Subcutaneous abdominal adipose tissue (tissue), 5 donors: ENCODE measurements around the gene CNTLN.
"Not testable (repeated sequence)": the region's sequence is repeated elsewhere in the genome, so short reads cannot be mapped to it uniquely, and the experiment has no call there.

Experiments used
- H3K27ac ChIP-seq: one replicate; pipeline ENCODE4 v1.7.0; 2013; ENCODE audit warnings: low read depth, mild to moderate bottlenecking, inconsistent platforms, low read length, moderate library complexity
- H3K27me3 ChIP-seq, 5 donors: one replicate each; pipeline ENCODE4 v1.7.0; 2013; ENCODE audit warnings: low read length in 5 of 5, inconsistent platforms in 1 of 5; ENCODE audit not compliant: control insufficient read depth in 5 of 5, insufficient read depth in 4 of 5
- H3K36me3 ChIP-seq, 5 donors: one replicate each; pipeline ENCODE4 v1.7.0; 2013; ENCODE audit warnings: low read length in 5 of 5; ENCODE audit not compliant: control insufficient read depth in 5 of 5, insufficient read depth in 5 of 5
- H3K4me1 ChIP-seq, 5 donors: one replicate each; pipeline ENCODE4 v1.7.0; 2013; ENCODE audit warnings: low read length in 5 of 5, mild to moderate bottlenecking in 3 of 5, moderate library complexity in 1 of 5; ENCODE audit not compliant: control insufficient read depth in 5 of 5, insufficient read depth in 5 of 5
- H3K4me3 ChIP-seq, 5 donors: one replicate each; pipeline ENCODE4 v1.7.0; 2013; ENCODE audit warnings: low read length in 5 of 5, low read depth in 1 of 5
- H3K9ac ChIP-seq, 5 donors: one replicate each; pipeline ENCODE4 v1.7.0; 2013; ENCODE audit warnings: low read length in 5 of 5, mild to moderate bottlenecking in 4 of 5, moderate library complexity in 3 of 5
- H3K9me3 ChIP-seq, 5 donors: one replicate each; pipeline ENCODE4 v1.7.0; 2013; ENCODE audit warnings: low read length in 5 of 5; ENCODE audit not compliant: control insufficient read depth in 5 of 5
- donor health status: healthy.
- donor health status: healthy.
- donor health status: healthy.
- donor health status: healthy.
- donor health status: healthy.

Gene CNTLN

GRCh38 chr9:17394881-17395510 is 260.2 kb downstream of the CNTLN start:
- no peaks in the 10 kb centered on the region for H3K4me1 ChIP-seq
- peaks cover 2 to 9% (median 4%) of the 10 kb centered on the region in 5 donors for H3K36me3 ChIP-seq
- no peaks in the 10 kb centered on the region for H3K9me3 ChIP-seq
- no peaks in the 10 kb centered on the region for H3K27me3 ChIP-seq
- no peak overlapping the region for H3K9ac ChIP-seq
- no peak overlapping the region for H3K27ac ChIP-seq
- H3K4me3 ChIP-seq = no peak overlapping the region

DNA sequence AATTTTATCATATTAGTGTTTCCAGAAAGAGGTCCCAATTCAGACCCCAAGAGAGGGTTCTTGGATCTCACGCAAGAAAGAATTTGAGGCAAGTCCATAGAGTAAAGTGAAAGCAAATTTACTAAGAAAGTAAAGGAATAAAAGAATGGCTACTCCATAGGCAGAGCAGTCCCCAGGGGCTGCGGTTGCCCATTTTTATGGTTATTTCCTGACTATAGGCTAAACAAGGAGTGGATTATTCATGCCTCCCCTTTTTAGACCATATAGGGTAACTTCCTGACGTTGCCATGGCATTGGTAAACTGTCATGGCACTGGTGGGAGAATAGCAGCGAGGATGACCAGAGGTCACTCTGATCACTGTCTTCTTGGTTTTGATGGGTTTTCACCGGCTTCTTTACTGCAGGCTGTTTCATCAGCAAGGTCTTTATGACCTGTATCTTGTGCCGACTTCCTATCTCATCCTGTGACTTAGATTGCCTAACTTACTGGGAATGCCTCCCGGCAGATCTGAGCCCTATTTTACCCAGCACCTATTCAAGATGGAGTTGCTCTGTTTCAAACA is 262.4 kb downstream of the CNTLN start:
- H3K36me3 ChIP-seq, H3K4me3 ChIP-seq, H3K27ac ChIP-seq, H3K9ac ChIP-seq, H3K27me3 ChIP-seq, H3K9me3 ChIP-seq, H3K4me1 ChIP-seq: not testable (repeated sequence)

- Histone ChIP-seq H3K4me1 (no peaks in the 10 kb centered on the region), H3K36me3 (peaks cover 2 to 9% (median 4%) of the 10 kb centered on the region in 5 donors), H3K9ac (no peak overlapping the region), H3K4me3 (no peak overlapping the region), H3K27me3 (no peaks in the 10 kb centered on the region), H3K27ac (no peak overlapping the region), H3K9me3 (no peaks in the 10 kb centered on the region)
These were observed 263.5 kb downstream of the CNTLN start for GRCh38 chr9:17398350-17398749.

DNA sequence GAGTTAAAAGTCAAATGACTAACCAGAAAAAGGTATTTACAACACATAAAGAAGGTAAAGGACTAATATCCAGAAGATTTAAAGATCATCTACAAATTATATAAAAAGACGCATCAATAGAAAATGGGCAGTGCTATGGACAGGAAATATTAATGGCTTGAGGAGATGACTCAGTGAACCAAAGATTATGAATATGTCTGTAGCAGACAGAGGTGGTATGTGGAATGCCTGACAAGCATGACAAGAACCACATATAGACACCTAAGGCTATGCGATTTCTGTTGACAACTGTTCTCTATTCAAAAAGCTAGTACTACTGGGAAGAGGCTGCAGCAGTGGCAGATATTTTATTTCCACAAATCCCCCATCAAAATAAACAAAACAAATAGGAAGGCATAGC is 267.0 kb downstream of the CNTLN start:
- Histone ChIP-seq H3K27ac (no peak overlapping the region), H3K36me3 (peaks cover 0 to 2% (median 0%) of the 10 kb centered on the region in 5 donors), H3K9me3 (no peaks in the 10 kb centered on the region), H3K27me3 (no peaks in the 10 kb centered on the region), H3K4me1 (no peaks in the 10 kb centered on the region), H3K4me3 (no peak overlapping the region), H3K9ac (no peak overlapping the region)

DNA sequence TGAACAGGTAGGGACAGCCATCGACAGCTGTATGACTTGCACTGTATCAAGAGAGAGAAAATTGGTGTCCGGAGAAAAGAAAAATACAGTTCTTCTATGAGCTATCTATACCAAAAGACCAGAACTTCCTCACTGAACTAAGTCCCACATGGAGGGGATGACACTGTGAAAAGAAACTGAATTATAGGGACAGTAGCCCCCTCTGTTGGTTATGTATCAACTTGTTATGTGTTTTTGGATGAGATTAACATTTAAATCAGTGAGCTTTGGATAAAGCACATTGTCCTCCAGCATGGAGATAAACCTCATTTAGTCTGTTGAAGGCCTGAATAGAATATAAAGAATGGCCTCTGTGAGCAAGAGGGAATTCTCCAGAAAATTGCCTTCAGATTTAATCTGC is 267.5 kb downstream of the CNTLN start:
- Histone ChIP-seq H3K27me3 (no peaks in the 10 kb centered on the region), H3K4me3 (no peak overlapping the region), H3K9ac (no peak overlapping the region), H3K27ac (no peak overlapping the region), H3K9me3 (no peaks in the 10 kb centered on the region), H3K36me3 (peaks cover 0 to 2% (median 0%) of the 10 kb centered on the region in 5 donors), H3K4me1 (no peaks in the 10 kb centered on the region)

DNA sequence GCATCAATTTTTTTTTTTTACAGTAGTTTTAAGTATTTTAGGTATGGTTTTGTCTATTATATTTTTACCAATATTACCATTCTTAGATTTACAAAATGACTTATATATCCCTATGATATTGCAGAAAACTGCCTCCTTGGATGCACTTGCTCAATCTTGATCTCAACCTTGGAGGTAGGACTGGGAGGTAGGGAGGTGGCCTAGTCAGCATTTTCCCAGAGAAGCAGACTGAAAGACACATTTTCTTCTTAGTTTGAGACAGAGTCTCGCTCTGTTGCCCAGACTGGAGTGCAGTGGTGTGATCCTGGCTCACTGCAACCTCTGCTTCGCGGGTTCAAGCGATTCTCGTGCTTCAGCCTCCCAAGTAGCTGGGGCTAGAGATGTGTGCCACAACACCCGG is 268.7 kb downstream of the CNTLN start:
- no peaks in the 10 kb centered on the region for H3K9me3 ChIP-seq
- H3K27me3 ChIP-seq = no peaks in the 10 kb centered on the region
- no peak overlapping the region for H3K27ac ChIP-seq
- H3K4me1 ChIP-seq = no peaks in the 10 kb centered on the region
- H3K9ac ChIP-seq = no peak overlapping the region
- H3K36me3 ChIP-seq = peaks cover 0 to 2% (median 0%) of the 10 kb centered on the region in 5 donors
- no peak overlapping the region for H3K4me3 ChIP-seq

- Histone ChIP-seq H3K9me3 (no peaks in the 10 kb centered on the region), H3K27me3 (no peaks in the 10 kb centered on the region), H3K4me1 (no peaks in the 10 kb centered on the region), H3K4me3 (no peak overlapping the region), H3K9ac (no peak overlapping the region), H3K27ac (no peak overlapping the region), H3K36me3 (peaks cover 0 to 7% (median 4%) of the 10 kb centered on the region in 5 donors)
These were observed 280.1 kb downstream of the CNTLN start for GRCh38 chr9:17414986-17415385.

GRCh38 chr9:17422994-17423680 is 288.3 kb downstream of the CNTLN start:
- Histone ChIP-seq H3K27ac (no peak overlapping the region), H3K9me3 (no peaks in the 10 kb centered on the region)

GRCh38 chr9:17423681-17424011 is 288.8 kb downstream of the CNTLN start:
- Histone ChIP-seq H3K4me3 (no peak overlapping the region), H3K36me3 (peaks cover 0 to 8% (median 4%) of the 10 kb centered on the region in 5 donors), H3K9me3 (no peaks in the 10 kb centered on the region), H3K4me1 (peaks cover 0 to 3% (median 0%) of the 10 kb centered on the region in 5 donors), H3K27ac (no peak overlapping the region), H3K9ac (no peak overlapping the region), H3K27me3 (no peaks in the 10 kb centered on the region)

More at GRCh38 chr9:17422994-17423680, 288.3 kb downstream of the CNTLN start:
- Histone ChIP-seq H3K9ac (no peak overlapping the region), H3K4me1 (peaks cover 0 to 3% (median 0%) of the 10 kb centered on the region in 5 donors), H3K4me3 (no peak overlapping the region), H3K36me3 (peaks cover 0 to 8% (median 4%) of the 10 kb centered on the region in 5 donors), H3K27me3 (no peaks in the 10 kb centered on the region)

- Histone ChIP-seq H3K4me3 (no peak overlapping the region), H3K4me1 (peaks cover 0 to 3% (median 0%) of the 10 kb centered on the region in 5 donors), H3K9ac (no peak overlapping the region), H3K9me3 (no peaks in the 10 kb centered on the region), H3K36me3 (peaks cover 0 to 8% (median 4%) of the 10 kb centered on the region in 5 donors), H3K27ac (no peak overlapping the region), H3K27me3 (no peaks in the 10 kb centered on the region)
These were observed 290.5 kb downstream of the CNTLN start for GRCh38 chr9:17425384-17425783.
